ENCODE measurements around the gene ZSCAN10. TPM values are rescaled to one million over a fixed set of nuclear protein-coding genes. Genes with fewer than 3 reads are reported as not detected.

The ZSCAN10 gene
- polyA plus RNA-seq, 1 donor: 0.66 TPM

GRCh38 chr16:3038896-3039295 is 60.2 kb downstream of the ZSCAN10 start:
- H3K36me3 ChIP-seq (ENCODE audit: control insufficient read depth, insufficient read depth, low read length): no peaks in the 10 kb centered on the region
- peaks cover 18% of the 10 kb centered on the region for H3K4me1 ChIP-seq (ENCODE audit: control insufficient read depth, insufficient read depth, low read length)
- no peaks in the 10 kb centered on the region for H3K9me3 ChIP-seq (ENCODE audit: control insufficient read depth, low read depth, low read length)
- peak; percentile 68 to 80 for DNase-seq
- no peak overlapping the region for H3K4me3 ChIP-seq (ENCODE audit: low read length)
- WGBS (ENCODE audit: insufficient coverage, low lambda C conversion rate): no CpG with 5 or more reads among the region's 5 CpGs
- peak overlapping the region; percentile 21 for H3K27ac ChIP-seq (ENCODE audit: low read length)
- H3K27me3 ChIP-seq (ENCODE audit: control insufficient read depth, insufficient read depth, low read length): peaks cover 57% of the 10 kb centered on the region

Other genes starting within 250 kb of the ZSCAN10 start
- 0.63 TPM for gene PRSS22, start 241.1 kb downstream of the ZSCAN10 start, polyA plus RNA-seq
- gene FLYWCH2, start 216.1 kb downstream of the ZSCAN10 start, polyA plus RNA-seq: 9.4 TPM
- gene FLYWCH1, start 187.4 kb downstream of the ZSCAN10 start, polyA plus RNA-seq: 22.0 TPM
- 0.66 TPM for gene KREMEN2, start 135.0 kb downstream of the ZSCAN10 start, polyA plus RNA-seq
- 16.4 TPM for gene PAQR4, start 129.9 kb downstream of the ZSCAN10 start, polyA plus RNA-seq
- 11.0 TPM for gene PKMYT1, start 118.8 kb downstream of the ZSCAN10 start, polyA plus RNA-seq
- gene CLDN9, start 86.4 kb downstream of the ZSCAN10 start, polyA plus RNA-seq: 5.2 TPM
- 26.0 TPM for gene CLDN6, start 81.1 kb downstream of the ZSCAN10 start, polyA plus RNA-seq
- 48.4 TPM for gene TNFRSF12A, start 78.9 kb downstream of the ZSCAN10 start, polyA plus RNA-seq
- 57.8 TPM for gene HCFC1R1, start 75.4 kb downstream of the ZSCAN10 start, polyA plus RNA-seq
- 46.7 TPM for gene THOC6, start 75.3 kb downstream of the ZSCAN10 start, polyA plus RNA-seq
- gene BICDL2, start 62.4 kb downstream of the ZSCAN10 start, polyA plus RNA-seq: 14.0 TPM
- gene MMP25, start 52.7 kb downstream of the ZSCAN10 start, polyA plus RNA-seq: 4.3 TPM
- 174 TPM for gene IL32, start 33.7 kb downstream of the ZSCAN10 start, polyA plus RNA-seq
- 12.8 TPM for gene ZNF205, start 13.3 kb upstream of the ZSCAN10 start, polyA plus RNA-seq
- gene ZNF213, start 35.7 kb upstream of the ZSCAN10 start, polyA plus RNA-seq: 11.6 TPM
- gene OR1F1, start 88.9 kb upstream of the ZSCAN10 start, polyA plus RNA-seq: not detected
- gene ZNF200, start 135.9 kb upstream of the ZSCAN10 start, polyA plus RNA-seq: 10.8 TPM
- 0.45 TPM for gene MEFV, start 157.3 kb upstream of the ZSCAN10 start, polyA plus RNA-seq
- gene ZNF263, start 184.2 kb upstream of the ZSCAN10 start, polyA plus RNA-seq: 42.8 TPM
- 10.7 TPM for gene TIGD7, start 206.1 kb upstream of the ZSCAN10 start, polyA plus RNA-seq
- gene ZNF75A, start 206.2 kb upstream of the ZSCAN10 start, polyA plus RNA-seq: 40.6 TPM